Natural killer cell (primary cell): ENCODE measurements around the gene UBASH3B. TPM values are rescaled to one million over a fixed set of nuclear protein-coding genes. Genes with fewer than 3 reads are reported as not detected.
"Not testable (repeated sequence)": the region's sequence is repeated elsewhere in the genome, so short reads cannot be mapped to it uniquely, and the experiment has no call there.

Source experiments
- ATAC-seq, 3 donors: fragments of 150-1000 bp in 2 of 3; fragments of 200-7000 bp in 1 of 3; cut with Tn5 transposase; 1 replicate in 1 of 3; 2 replicates in 2 of 3; pipeline ENCODE4 v1.10.0; 2021; ENCODE audit warnings: mild to moderate bottlenecking in 2 of 3, moderate library complexity in 2 of 3
- DNase-seq, 2 donors: peaks; one replicate each; pipeline versions ENCODE4 v3.0.0 to v3.0.0-alpha.2; 2013 to 2021; ENCODE audit warnings: mixed read lengths in 1 of 2
- H3K27ac ChIP-seq: one replicate; pipeline ENCODE4 v1.5.1; 2013; ENCODE audit warnings: mild to moderate bottlenecking, low read length
- H3K27me3 ChIP-seq: one replicate; pipeline ENCODE4 v1.6.1; 2013; ENCODE audit warnings: low read length; ENCODE audit not compliant: control insufficient read depth, insufficient read depth
- H3K36me3 ChIP-seq: one replicate; pipeline ENCODE4 v1.6.1; 2013; ENCODE audit warnings: low read length; ENCODE audit not compliant: control insufficient read depth, insufficient read depth
- H3K4me1 ChIP-seq: one replicate; pipeline ENCODE4 v1.6.1; 2013; ENCODE audit warnings: low read length; ENCODE audit not compliant: control insufficient read depth, insufficient read depth
- H3K4me3 ChIP-seq: one replicate; pipeline ENCODE4 v1.5.1; 2013; ENCODE audit warnings: low read length
- H3K9me3 ChIP-seq: one replicate; pipeline ENCODE4 v1.6.1; 2013; ENCODE audit warnings: low read length; ENCODE audit not compliant: control insufficient read depth, insufficient read depth
- H3K27ac Mint-ChIP-seq, 2 donors: one replicate each; pipeline ENCODE4 v1.8.0; 2022; ENCODE audit warnings: mild to moderate bottlenecking in 2 of 2, mixed read lengths in 2 of 2, moderate library complexity in 1 of 2
- H3K27me3 Mint-ChIP-seq, 2 donors: one replicate each; pipeline ENCODE4 v1.8.0; 2022; ENCODE audit warnings: low read depth in 2 of 2, mixed read lengths in 2 of 2
- H3K36me3 Mint-ChIP-seq: one replicate; pipeline ENCODE4 v1.8.0; 2022; ENCODE audit warnings: mixed read lengths
- H3K4me1 Mint-ChIP-seq, 2 donors: one replicate each; pipeline ENCODE4 v1.8.0; 2022; ENCODE audit warnings: mixed read lengths in 2 of 2
- H3K4me3 Mint-ChIP-seq: one replicate; pipeline ENCODE4 v1.8.0; 2022; ENCODE audit warnings: mild to moderate bottlenecking, moderate library complexity, mixed read lengths
- H3K9me3 Mint-ChIP-seq, 2 donors: one replicate each; pipeline ENCODE4 v1.8.0; 2022; ENCODE audit warnings: mixed read lengths in 2 of 2
- WGBS: methylation state at CpG from one replicate; pipeline ENCODE4 v1.1.7; 2013; ENCODE audit warnings: missing lambda C conversion rate; ENCODE audit not compliant: insufficient coverage; 5-methylcytosine and 5-hydroxymethylcytosine counted together
- intact Hi-C: fragments of 100-400 bp; cut with micrococcal nuclease; formaldehyde crosslinking; loops from one replicate; pipeline ENCODE4 v1.14.2; 2022
- total RNA-seq, 4 donors: library from RNA; stranded (reverse); fragments of 120-200 nt in 1 of 4; gene quantifications; one replicate each; pipeline versions ENCODE4 v1.2.3 to v1.2.4, GENCODE V29; 2013 to 2022
- TF ChIP-seq, protein P1 (sequence below): fragments of 200-600 bp; IDR thresholded peaks from one replicate; pipeline ENCODE4 v1.8.0; 2022; ENCODE audit warnings: antibody characterized with exemption

The UBASH3B gene
- total RNA-seq, 3 donors from 2014 or later (not counting 1 experiment from before 2014, with no cell fraction given) = 28.7 to 33.9 (median 33.5) TPM

DNA sequence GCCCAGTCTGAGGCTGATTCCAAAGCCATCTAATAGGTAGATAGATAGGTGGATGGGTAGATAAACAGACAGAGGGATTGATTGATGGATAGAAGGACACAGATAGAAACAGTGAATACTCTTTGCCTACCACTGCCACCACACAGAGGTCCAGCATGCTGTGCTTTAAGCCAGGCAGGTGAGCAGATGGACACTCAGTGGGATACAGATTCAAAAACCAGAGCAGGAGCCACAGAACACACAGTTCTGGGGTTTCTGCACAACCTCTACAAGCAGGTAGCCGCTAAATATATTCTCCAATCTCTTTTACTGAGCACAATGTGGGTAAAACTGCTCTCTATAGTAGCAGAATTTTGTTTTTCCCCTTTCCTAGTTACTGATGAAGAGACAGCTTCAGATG lies 206.6 kb downstream of the UBASH3B start:
- peaks cover 48% of the 10 kb centered on the region for H3K36me3 ChIP-seq
- ATAC-seq = no peak
- no peaks in the 10 kb centered on the region for H3K27me3 ChIP-seq
- 100% methylated on average over 1 of the region's 1 CpG for WGBS
- Mint-ChIP-seq H3K9me3 (no peaks in the 10 kb centered on the region), H3K36me3 (peaks cover 2% of the 10 kb centered on the region), H3K27me3 (no peaks in the 10 kb centered on the region), H3K4me1 (peaks cover 0 to 11% of the 10 kb centered on the region in 2 donors), H3K27ac (no peak overlapping the region), H3K4me3 (no peak overlapping the region)
- H3K9me3 ChIP-seq = no peaks in the 10 kb centered on the region
- DNase-seq = no peak
- intact Hi-C loops = loop anchor here (5.0 kb wide), 1 partner anchor 190 kb away; no protein-coding TSS in a partner anchor
- peaks cover 8% of the 10 kb centered on the region for H3K4me1 ChIP-seq
- no peak overlapping the region for H3K4me3 ChIP-seq
- TF ChIP-seq, protein P1, sequence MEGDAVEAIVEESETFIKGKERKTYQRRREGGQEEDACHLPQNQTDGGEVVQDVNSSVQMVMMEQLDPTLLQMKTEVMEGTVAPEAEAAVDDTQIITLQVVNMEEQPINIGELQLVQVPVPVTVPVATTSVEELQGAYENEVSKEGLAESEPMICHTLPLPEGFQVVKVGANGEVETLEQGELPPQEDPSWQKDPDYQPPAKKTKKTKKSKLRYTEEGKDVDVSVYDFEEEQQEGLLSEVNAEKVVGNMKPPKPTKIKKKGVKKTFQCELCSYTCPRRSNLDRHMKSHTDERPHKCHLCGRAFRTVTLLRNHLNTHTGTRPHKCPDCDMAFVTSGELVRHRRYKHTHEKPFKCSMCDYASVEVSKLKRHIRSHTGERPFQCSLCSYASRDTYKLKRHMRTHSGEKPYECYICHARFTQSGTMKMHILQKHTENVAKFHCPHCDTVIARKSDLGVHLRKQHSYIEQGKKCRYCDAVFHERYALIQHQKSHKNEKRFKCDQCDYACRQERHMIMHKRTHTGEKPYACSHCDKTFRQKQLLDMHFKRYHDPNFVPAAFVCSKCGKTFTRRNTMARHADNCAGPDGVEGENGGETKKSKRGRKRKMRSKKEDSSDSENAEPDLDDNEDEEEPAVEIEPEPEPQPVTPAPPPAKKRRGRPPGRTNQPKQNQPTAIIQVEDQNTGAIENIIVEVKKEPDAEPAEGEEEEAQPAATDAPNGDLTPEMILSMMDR = no peak
- H3K27ac ChIP-seq = no peak overlapping the region

DNA sequence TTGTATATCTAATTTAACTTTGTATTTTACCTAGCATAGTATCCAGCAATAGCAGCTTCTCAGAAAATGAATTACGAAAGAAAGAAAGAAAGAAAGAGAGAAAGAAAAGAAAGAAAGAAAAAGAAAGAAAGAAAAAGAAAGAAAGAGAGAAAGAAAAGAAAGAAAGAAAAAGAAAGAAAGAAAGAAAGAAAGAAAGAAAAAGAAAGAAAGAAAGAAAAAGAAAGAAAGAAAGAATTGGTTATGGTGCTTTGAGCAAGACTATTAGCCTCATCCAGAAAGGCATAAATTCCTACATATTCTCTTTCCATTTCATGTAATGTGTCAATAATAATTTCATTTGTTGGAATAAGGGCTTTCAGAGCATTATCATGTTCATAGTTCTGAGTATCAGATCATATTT lies 207.6 kb downstream of the UBASH3B start:
- not testable (repeated sequence) for H3K27ac ChIP-seq, H3K4me1 ChIP-seq, H3K27ac Mint-ChIP-seq, H3K9me3 Mint-ChIP-seq, DNase-seq, ATAC-seq, H3K4me1 Mint-ChIP-seq, H3K4me3 ChIP-seq, H3K36me3 Mint-ChIP-seq, H3K27me3 ChIP-seq, H3K27me3 Mint-ChIP-seq, H3K4me3 Mint-ChIP-seq, H3K9me3 ChIP-seq
- intact Hi-C loops = loop anchor here (1.0 to 5.0 kb wide), 2 partner anchors 160 to 189 kb away; no protein-coding TSS in a partner anchor
- peaks cover 52% of the 10 kb centered on the region for H3K36me3 ChIP-seq
- no CpG with 5 or more reads among the region's 1 CpG for WGBS

DNA sequence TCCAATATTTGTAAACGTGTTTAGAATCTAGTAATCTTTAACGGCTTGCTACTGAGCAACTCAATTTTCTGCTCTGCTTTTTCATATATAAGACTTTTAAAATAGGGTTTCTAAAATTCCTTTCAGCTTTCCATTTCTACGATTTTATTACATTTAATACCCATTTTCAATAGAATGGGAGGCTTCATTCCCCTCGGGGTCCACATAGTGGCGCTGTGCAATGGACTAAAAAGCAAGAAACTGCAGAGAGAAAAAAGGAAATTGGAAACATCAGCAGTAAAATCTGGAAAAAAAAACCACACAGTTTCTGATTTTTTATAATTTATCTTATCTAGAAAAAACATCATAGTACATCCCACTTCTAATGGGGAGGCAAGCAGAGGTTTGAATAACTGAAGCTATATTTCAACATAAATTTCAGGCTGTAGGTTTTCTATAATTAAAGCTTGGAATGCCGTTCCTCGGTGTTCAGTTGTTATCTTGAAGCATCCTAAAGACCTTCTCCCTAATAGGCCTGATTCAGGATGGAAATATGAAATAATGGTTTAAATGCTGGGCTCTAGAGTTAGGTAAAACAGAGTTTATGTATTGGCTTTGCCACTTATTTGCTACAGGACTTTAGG lies 208.3 kb downstream of the UBASH3B start:
- Mint-ChIP-seq H3K27ac (no peak overlapping the region), H3K4me1 (peaks cover 0 to 5% of the 10 kb centered on the region in 2 donors), H3K4me3 (no peak overlapping the region), H3K36me3 (peaks cover 9% of the 10 kb centered on the region), H3K27me3 (no peaks in the 10 kb centered on the region), H3K9me3 (no peaks in the 10 kb centered on the region)
- TF ChIP-seq, protein P1 = peak; percentile 80
- DNase-seq = peak in 1 of 2 donors; percentile 65
- H3K4me1 ChIP-seq = no peaks in the 10 kb centered on the region
- WGBS = 22% methylated on average over 3 of the region's 7 CpGs
- no peak overlapping the region for H3K27ac ChIP-seq
- H3K4me3 ChIP-seq = no peak overlapping the region
- no peaks in the 10 kb centered on the region for H3K9me3 ChIP-seq
- no peaks in the 10 kb centered on the region for H3K27me3 ChIP-seq
- H3K36me3 ChIP-seq = peaks cover 57% of the 10 kb centered on the region
- intact Hi-C loops = loop anchor here (1.0 to 5.0 kb wide), 2 partner anchors 159 to 188 kb away; no protein-coding TSS in a partner anchor
- no peak for ATAC-seq

Other genes with a start within 250 kb of the UBASH3B start
- 1 to 10 TPM; 3.3 to 6.5 (median 5.4) TPM for gene CRTAM, start 182.8 kb downstream of the UBASH3B start, total RNA-seq
- 1 to 10 TPM in 2 of 3 donors, under 1 TPM in 1; 0.88 to 1.5 (median 1.2) TPM for gene JHY, start 227.0 kb downstream of the UBASH3B start, total RNA-seq